GM21786 (cell line): ENCODE results near the gene SCAP.

Experiments
- ATAC-seq: cut with Tn5 transposase; IDR thresholded peaks from one replicate; pipeline ENCODE4 v1.9.1; 2021; ENCODE audit not compliant: unreplicated experiment

Gene SCAP

DNA sequence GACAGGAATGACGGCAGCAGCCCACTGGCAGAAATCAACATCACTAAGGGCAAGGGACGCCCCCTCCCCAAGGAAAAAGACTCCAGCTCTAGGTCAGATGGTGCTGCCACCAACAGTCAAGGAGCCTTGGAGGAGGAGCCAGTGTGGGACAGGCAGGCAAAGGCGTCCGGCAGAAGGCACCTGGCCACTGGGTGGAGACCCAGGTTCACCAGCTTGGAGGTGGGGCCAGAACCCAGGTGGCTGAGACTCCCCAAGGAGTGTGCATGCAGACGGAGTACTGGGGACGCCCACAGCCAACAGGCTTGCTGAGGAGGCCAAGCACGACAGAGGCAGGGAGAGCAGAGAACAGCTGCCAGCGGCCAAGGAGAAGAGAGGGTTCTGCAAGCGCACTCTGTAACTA lies 59.7 kb downstream of the SCAP start:
- ATAC-seq = no peak

DNA sequence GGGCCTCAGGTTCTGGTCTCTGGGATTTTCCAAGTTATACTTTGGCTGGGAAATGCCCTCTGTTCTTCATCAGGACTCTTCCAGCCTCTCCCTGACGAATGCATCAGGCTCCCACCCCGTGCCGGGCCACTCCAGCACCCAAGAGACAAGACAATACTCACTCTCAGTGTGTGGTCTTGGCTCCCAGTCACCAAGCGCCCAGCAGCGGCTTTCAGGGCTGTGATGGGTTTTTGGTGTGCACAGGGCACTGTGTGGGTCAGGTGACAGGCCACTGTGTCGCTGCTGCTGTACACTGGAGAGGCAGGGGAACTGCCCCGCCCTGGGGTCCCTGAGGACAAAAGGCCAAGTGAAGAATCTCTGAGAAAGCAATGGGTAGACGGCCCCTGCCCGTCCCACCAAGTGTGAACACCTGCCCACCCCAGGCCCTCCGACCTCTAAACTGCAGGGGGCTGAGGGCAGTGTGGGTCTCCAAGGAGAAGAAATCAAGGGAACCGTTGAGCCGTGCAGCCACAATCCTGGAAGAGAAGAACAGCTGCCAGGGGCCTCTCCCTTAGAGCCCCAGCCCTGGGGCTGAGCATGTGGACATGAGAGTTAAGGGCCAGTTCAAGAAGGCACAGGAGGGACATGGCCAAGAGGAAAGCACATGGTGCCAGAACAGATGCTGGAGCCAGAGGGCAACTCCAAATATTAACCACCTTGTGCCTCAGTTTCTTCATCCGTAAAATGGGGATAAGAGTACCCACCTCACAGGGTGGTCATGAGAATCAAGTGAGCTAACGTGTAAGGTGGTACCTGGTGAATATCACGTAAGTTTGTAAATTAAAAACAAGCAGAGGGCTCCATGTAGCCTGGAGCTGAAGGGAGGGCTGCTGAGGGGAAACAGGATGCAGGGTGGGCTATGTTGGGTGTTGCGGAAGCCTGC lies 60.8 kb downstream of the SCAP start:
- no peak for ATAC-seq

DNA sequence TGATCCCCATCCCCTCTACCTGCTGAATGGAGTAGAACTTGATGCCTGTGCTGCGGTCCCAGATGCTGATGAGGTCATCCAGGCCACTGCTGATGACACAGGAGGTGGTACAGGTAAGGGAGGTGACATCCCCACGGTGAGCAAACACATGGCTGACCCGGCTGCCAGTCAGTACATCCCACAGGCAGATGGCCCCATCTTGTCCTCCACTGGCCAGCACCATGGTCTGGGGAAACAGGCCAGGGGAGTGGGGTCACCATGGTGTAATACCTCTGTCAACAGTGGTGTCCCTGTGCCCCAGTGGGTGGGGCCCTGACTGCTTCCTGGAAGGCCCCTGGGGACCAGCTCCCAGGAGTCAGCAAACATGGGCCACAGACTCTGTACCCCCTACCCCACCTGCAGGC lies 61.6 kb downstream of the SCAP start:
- no peak for ATAC-seq

DNA sequence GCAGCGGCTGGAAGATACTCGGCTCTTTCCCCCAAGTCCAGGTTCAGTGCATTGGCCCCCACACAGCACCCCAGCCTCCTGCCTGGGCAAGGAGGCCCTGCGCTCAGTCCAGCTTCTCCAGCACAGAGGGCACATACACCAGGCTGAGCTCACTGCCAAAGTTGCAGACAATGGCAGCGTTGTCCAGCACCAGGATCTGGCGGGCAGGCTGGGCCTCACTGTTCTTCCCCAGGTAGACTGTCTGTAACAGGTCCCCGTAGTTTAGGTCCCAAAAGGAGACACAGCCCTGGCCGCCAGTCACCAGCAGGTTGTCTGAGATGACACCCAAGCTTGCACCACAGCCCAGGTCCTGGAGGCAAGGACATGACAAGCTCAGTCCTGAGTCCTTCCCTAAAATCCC lies 62.0 kb downstream of the SCAP start:
- no peak for ATAC-seq

DNA sequence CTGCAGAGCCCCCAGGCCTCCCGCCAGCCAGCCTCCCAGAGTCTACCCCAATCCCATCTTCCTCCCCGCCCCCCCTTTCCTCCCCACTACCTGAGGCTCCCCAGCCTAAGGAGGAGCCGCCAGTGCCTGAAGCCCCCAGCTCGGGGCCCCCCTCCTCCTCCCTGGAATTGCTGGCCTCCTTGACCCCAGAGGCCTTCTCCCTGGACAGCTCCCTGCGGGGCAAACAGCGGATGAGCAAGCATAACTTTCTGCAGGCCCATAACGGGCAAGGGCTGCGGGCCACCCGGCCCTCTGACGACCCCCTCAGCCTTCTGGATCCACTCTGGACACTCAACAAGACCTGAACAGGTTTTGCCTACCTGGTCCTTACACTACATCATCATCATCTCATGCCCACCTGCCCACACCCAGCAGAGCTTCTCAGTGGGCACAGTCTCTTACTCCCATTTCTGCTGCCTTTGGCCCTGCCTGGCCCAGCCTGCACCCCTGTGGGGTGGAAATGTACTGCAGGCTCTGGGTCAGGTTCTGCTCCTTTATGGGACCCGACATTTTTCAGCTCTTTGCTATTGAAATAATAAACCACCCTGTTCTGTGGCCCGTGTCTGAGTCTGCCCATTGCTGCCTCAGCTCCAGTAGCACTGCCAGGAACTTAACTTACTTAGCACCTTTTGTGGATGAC lies 62.8 kb downstream of the SCAP start:
- no peak for ATAC-seq

DNA sequence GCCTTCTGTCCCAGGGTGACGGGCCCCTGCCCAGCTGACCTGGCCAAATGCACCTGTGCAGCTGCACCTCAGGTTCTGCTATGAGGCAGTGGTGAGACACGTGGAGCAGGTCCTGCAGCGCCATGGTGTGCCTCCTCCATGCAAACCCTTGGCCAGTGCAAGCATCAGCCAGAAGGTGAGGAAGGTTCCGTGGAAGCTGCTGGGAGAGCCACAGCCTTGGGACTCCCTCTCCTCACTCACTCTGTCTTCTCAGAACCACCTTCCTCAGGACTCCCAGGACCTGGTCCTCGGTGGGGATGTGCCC lies 63.3 kb downstream of the SCAP start:
- no peak for ATAC-seq

DNA sequence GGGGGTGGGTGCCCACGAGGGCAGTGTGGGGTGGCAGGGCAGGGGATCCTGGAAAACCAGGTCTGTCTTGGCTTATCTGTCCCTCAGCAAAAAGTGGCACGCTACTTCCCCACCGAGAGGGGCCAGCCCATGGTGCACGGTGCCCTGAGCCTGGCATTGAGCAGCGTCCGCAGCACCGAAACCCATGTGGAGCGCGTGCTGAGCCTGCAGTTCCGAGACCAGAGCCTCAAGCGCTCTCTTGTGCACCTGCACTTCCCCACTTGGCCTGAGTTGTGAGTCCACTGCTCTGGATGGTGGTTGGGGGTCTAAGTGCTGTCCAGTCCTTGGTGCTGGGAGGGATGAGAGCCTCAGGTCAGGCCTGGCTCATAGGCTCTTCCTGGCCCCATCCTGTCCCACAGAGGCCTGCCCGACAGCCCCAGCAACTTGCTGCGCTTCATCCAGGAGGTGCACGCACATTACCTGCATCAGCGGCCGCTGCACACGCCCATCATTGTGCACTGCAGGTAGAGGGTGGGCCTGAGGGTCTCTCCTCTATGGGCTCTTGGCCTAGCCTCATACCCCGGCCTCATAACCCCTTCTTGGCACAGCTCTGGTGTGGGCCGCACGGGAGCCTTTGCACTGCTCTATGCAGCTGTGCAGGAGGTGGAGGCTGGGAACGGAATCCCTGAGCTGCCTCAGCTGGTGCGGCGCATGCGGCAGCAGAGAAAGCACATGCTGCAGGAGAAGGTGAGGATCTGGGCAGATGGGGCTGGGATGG lies 63.9 kb downstream of the SCAP start:
- no peak for ATAC-seq

DNA sequence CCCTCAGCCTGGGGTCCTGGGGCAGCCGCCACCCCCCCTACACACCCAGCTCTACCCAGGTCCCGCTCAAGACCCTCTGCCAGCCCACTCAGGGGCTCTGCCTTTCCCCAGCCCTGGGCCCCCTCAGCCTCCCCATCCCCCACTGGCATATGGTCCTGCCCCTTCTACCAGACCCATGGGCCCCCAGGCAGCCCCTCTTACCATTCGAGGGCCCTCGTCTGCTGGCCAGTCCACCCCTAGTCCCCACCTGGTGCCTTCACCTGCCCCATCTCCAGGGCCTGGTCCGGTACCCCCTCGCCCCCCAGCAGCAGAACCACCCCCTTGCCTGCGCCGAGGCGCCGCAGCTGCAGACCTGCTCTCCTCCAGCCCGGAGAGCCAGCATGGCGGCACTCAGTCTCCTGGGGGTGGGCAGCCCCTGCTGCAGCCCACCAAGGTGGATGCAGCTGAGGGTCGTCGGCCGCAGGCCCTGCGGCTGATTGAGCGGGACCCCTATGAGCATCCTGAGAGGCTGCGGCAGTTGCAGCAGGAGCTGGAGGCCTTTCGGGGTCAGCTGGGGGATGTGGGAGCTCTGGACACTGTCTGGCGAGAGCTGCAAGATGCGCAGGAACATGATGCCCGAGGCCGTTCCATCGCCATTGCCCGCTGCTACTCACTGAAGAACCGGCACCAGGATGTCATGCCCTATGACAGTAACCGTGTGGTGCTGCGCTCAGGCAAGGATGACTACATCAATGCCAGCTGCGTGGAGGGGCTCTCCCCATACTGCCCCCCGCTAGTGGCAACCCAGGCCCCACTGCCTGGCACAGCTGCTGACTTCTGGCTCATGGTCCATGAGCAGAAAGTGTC lies 64.7 kb downstream of the SCAP start:
- no peak for ATAC-seq

DNA sequence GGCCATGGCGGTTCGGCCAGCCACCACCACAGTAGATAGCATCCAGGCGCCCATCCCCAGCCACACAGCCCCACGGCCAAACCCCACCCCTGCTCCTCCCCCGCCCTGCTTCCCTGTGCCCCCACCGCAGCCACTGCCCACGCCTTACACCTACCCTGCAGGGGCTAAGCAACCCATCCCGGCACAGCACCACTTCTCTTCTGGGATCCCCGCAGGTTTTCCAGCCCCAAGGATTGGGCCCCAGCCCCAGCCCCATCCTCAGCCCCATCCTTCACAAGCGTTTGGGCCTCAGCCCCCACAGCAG lies 65.4 kb downstream of the SCAP start:
- ATAC-seq = no peak

DNA sequence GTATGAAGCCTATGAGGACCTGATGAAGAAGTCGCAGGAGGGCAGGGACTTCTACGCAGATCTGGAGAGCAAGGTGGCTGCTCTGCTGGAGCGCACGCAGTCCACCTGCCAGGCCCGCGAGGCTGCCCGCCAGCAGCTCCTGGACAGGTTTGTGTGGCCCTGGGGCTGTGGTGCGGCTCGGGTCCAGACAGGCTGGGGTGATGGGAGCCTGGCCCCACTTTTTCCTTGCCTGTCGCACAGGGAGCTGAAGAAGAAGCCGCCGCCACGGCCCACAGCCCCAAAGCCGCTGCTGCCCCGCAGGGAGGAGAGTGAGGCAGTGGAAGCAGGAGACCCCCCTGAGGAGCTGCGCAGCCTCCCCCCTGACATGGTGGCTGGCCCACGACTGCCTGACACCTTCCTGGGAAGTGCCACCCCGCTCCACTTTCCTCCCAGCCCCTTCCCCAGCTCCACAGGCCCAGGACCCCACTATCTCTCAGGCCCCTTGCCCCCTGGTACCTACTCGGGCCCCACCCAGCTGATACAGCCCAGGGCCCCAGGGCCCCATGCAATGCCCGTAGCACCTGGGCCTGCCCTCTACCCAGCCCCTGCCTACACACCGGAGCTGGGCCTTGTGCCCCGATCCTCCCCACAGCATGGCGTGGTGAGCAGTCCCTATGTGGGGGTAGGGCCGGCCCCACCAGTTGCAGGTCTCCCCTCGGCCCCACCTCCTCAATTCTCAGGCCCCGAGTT lies 65.9 kb downstream of the SCAP start:
- ATAC-seq = no peak

DNA sequence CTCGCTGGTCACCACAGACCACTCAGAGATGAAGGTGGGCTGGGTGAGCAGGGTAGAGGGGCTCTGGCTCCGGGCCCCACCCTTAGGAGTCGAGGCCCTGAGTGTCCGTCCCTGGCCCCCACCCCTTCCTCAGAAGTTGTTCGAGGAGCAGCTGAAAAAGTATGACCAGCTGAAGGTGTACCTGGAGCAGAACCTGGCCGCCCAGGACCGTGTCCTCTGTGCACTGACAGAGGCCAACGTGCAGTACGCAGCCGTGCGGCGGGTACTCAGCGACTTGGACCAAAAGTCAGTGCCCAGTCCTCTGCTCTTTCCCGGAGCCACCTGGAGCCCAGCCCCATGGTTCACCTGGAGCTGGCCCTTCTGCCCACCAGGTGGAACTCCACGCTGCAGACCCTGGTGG lies 66.5 kb downstream of the SCAP start:
- no peak for ATAC-seq

DNA sequence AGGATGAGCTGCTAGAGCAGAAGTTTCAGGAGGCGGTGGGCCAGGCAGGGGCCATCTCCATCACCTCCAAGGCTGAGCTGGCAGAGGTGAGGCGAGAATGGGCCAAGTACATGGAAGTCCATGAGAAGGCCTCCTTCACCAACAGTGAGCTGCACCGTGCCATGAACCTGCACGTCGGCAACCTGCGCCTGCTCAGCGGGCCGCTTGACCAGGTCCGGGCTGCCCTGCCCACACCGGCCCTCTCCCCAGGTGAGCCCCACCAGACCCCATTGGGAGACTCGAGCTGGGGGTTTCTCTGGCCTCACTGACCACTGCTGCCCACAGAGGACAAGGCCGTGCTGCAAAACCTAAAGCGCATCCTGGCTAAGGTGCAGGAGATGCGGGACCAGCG lies 66.9 kb downstream of the SCAP start:
- ATAC-seq = no peak

DNA sequence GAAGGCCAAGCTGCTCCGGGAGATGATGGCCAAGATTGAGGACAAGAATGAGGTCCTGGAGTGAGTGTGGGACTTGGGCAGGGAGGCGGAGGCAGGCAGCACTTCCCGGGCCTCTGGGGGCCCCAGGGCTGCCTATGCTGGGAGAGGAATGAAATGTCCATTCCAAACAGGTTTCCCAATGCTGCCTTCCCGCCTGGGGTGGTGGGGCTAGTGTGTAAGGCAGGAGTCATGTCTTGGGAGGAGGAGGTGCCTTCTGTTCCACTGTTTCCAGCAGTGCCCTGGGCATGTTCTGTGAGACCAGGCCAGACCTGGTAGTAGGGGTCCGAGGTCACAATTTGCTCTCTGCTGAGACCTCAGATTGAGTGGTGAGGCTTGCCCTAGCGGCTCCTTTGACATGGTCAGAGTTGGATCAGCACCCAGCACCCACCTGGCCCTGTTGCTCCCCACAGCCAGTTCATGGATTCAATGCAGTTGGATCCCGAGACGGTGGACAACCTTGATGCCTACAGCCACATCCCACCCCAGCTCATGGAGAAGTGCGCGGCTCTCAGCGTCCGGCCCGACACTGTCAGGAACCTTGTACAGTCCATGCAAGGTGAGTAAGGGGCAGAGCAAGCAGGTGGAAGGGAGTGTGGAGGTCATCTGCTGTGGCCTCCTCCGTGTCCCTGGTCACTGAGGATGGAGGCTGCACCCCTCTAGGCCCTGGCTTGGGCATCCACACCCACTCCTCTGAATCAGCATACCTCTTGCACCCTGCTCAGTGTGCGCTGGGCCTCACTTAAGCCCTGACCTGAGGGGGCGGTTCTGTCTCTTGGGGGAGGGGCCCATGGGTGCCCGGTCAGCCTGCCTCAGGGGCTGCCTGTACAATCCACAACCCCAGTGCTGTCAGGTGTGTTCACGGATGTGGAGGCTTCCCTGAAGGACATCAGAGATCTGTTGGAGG lies 67.6 kb downstream of the SCAP start:
- ATAC-seq = no peak

DNA sequence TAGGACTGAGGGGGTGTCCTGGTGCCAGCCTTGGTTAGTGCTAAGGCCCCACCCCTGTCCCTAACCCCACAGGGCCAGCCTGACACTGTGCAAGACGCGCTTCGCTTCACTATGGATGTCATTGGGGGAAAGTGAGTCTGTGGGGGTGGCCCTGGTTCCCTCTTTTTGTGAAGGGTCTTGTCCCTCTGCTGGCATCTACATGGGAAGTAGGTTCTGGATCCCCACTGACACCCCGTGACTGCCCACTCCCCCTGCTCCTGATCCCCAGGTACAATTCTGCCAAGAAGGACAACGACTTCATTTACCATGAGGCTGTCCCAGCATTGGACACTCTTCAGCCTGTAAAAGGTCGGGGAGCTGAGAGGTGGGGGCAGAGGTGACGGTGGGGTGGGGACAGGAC lies 68.5 kb downstream of the SCAP start:
- no peak for ATAC-seq

DNA sequence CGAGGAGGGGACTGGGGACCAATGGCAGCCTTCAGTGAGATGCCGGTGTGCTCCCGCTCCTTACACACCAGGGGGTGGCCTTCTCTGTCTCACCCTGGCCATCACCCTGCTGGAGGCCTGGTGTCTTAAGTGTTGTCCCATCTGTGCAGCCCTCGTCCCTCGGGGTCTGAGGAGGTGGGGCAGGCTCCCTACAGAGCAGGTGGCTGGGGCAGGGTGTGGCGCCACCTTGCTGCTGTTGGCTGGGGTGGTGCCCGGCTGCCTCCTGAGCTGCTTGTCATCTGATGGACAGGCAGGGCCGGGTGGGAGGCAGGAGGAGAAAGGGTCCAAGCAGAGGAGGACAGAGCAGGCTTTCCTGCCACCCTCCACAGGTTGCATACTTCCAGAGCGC lies 69.0 kb downstream of the SCAP start:
- no peak for ATAC-seq

DNA sequence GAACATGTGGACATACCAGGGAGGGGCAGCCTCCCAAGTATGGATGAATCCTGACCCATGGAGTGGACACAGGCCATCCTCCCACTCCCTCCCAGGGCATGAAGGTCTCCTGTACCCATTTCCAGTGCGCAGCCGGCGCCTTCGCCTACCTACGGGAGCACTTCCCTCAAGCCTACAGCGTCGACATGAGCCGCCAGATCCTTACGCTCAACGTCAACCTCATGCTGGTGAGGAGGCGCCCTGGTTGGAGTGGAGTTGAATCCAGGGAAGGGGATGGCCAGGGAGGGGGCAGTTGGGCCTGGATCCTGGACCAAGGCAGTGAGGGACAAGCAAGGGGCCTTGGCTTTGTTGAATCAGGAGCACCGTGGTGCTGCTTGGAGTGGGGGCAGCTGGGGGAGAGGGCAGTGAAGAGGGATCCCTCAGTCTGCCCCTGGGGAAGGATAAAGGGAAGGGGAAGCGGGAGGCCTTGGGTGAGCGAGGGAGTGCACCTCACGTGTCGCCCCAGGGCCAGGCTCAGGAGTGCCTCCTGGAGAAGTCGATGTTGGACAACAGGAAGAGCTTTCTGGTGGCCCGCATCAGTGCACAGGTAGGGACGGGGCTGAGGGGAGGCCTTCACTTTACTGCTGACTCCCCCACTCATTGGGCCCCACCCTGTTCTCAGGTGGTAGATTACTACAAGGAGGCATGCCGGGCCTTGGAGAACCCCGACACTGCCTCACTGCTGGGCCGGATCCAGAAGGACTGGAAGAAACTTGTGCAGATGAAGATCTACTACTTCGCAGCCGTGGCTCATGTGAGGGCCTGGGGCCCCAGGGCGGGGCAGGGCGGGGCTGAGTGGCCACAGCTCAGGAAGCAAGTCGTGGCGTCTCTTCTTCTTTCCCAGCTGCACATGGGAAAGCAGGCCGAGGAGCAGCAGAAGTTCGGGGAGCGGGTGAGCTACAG lies 69.7 kb downstream of the SCAP start:
- no peak for ATAC-seq

DNA sequence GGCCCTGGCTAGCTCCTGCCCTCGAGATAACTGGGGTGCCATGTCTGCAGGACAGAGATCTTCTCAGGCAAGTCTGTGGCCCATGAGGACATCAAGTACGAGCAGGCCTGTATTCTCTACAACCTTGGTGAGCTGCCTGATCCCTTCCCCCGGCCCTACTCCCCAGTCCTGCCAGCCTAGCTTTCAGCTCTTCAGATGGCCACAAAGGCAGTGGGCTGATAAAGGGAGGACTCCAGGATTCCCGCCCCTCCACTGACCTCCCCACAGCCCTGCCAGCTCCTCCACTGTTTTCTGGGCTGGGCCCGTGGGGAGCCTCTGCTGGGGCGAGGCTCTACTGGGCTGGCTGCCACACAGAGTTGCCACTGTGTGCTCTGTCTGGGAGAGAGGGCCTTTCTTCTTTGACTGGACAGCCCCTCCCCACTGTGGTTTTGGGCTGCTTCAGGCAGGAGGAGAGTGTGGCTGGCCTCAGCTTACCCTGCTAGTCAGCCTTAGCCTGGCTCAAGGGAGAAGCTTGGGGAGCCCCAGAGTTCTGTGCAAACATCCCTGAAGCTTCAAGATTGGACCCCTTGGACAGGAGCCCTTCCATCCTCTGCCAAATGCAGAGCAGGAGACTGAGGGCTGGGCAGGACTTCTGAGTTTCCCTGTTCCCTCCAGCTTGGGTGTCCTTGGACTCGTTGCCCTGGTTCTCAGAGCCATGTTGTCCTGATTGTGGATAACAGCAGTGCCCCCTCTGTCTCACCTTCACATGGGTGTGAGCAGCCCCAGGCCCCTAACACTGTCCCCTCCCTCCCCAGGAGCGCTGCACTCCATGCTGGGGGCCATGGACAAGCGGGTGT lies 70.6 kb downstream of the SCAP start:
- no peak for ATAC-seq
